Ascending aorta (tissue), 2 donors: ENCODE measurements around the gene SNX24. TPM values are rescaled to one million over a fixed set of nuclear protein-coding genes. Genes with fewer than 3 reads are reported as not detected.

ENCODE experiments used
- DNase-seq, 2 donors: peaks; one replicate each; pipeline ENCODE4 v3.0.0-alpha.2; 2019; ENCODE audit warnings: low spot score in 2 of 2
- H3K27ac ChIP-seq, 2 donors: fragments of 200-600 bp; sonication (generic); one replicate each; pipeline ENCODE4 v1.5.1; 2016 to 2017; ENCODE audit warnings: mild to moderate bottlenecking in 1 of 2
- H3K27me3 ChIP-seq: fragments of 200-600 bp; sonication (generic); one replicate; pipeline ENCODE4 v1.5.1; 2017
- H3K36me3 ChIP-seq, 2 donors: fragments of 200-600 bp; sonication (generic); one replicate each; pipeline ENCODE4 v1.5.1; 2016
- H3K4me1 ChIP-seq, 2 donors: fragments of 200-600 bp; sonication (generic); one replicate each; pipeline ENCODE4 v1.5.1; 2016 to 2017; ENCODE audit warnings: mild to moderate bottlenecking in 1 of 2
- H3K4me3 ChIP-seq, 2 donors: fragments of 200-600 bp; sonication (generic); one replicate each; pipeline ENCODE4 v1.5.1; 2016 to 2017; ENCODE audit warnings: mild to moderate bottlenecking in 1 of 2
- H3K9me3 ChIP-seq, 2 donors: fragments of 200-600 bp; sonication (generic); one replicate each; pipeline ENCODE4 v1.5.1; 2016
- CTCF ChIP-seq, 3 experiments: fragments of 200-600 bp in 2 of 3; fragments of 450-650 bp in 1 of 3; sonication (generic) in 2 of 3; IDR thresholded peaks; one replicate each; pipeline ENCODE4 v1.5.1; 2016 to 2019; ENCODE audit warnings: antibody characterized with exemption in 3 of 3, mild to moderate bottlenecking in 1 of 3, moderate library complexity in 1 of 3
- intact Hi-C: fragments of 100-400 bp; cut with DNase I; formaldehyde crosslinking; loops from one replicate; pipeline ENCODE4 v1.15.1; 2023
- total RNA-seq: library from RNA; depleted of rRNA; stranded (reverse); fragments of >200 nt; gene quantifications from one replicate; pipeline ENCODE4 v1.1.0, GENCODE V29; 2016

SNX24 gene
- total RNA-seq, 1 donor from 2014 or later, result 21.1 TPM

DNA sequence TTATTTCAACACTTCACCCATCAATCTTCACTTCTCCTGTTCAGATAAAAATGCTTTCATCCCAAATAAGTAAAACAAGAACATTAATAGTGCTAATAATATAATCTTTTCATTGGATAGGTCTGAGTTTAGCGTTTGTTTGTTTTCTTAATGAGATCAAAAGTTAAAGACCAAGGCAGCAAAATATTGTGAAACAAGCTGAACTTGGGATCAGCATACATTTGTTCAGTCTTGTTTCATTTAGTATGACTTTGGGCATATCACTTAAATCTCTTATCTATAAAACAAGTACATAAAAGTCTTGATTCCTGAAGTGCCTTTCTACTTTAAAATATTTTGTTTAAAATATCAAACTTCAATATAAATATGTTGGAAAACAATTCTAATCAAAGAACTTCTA, 13.4 kb upstream of the SNX24 start:
- intact Hi-C loops, result no loop called here
- Histone ChIP-seq H3K36me3 (peaks cover 9 to 24% of the 10 kb centered on the region in 2 donors), H3K4me1 (no peaks in the 10 kb centered on the region), H3K9me3 (no peaks in the 10 kb centered on the region), H3K4me3 (no peak overlapping the region), H3K27me3 (no peaks in the 10 kb centered on the region), H3K27ac (no peak overlapping the region)
- TF ChIP-seq CTCF (IDR thresholded peaks at IDR 0.05), result no peak
- no peak for DNase-seq

GRCh38 chr5:122835681-122836080, 9.7 kb upstream of the SNX24 start:
- intact Hi-C loops, result no loop called here
- H3K4me1 ChIP-seq, result no peaks in the 10 kb centered on the region
- no peak overlapping the region for H3K27ac ChIP-seq
- no peak for DNase-seq
- H3K9me3 ChIP-seq, result no peaks in the 10 kb centered on the region
- H3K36me3 ChIP-seq, result no peaks in the 10 kb centered on the region
- H3K27me3 ChIP-seq, result no peaks in the 10 kb centered on the region
- no peak for TF ChIP-seq CTCF (IDR thresholded peaks at IDR 0.05)
- no peak overlapping the region for H3K4me3 ChIP-seq

DNA sequence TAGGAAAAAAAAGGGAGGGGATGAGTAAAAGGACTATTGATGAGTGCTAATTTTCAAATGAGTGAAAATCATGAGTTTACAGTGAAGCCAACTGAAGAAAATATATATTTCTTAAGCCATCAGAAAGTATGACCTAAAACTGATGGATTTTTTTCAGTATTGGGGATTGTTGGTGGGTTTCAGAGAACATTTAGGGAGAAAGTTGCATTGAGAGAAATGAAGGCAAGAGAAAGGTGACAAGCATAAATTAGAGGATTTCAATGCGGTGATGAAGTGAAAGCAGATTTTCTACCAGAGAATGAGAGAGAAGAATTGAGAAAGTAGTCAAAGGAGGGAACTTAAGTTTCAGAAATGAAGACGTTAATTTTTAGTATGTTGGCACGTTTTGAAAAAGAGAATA, 8.5 kb upstream of the SNX24 start:
- no peaks in the 10 kb centered on the region for H3K9me3 ChIP-seq
- no peak overlapping the region for H3K27ac ChIP-seq
- no peaks in the 10 kb centered on the region for H3K36me3 ChIP-seq
- no peak for DNase-seq
- H3K4me3 ChIP-seq, result no peak overlapping the region
- no peaks in the 10 kb centered on the region for H3K27me3 ChIP-seq
- H3K4me1 ChIP-seq, result no peaks in the 10 kb centered on the region
- intact Hi-C loops, result no loop called here
- TF ChIP-seq CTCF (IDR thresholded peaks at IDR 0.05), result no peak

DNA sequence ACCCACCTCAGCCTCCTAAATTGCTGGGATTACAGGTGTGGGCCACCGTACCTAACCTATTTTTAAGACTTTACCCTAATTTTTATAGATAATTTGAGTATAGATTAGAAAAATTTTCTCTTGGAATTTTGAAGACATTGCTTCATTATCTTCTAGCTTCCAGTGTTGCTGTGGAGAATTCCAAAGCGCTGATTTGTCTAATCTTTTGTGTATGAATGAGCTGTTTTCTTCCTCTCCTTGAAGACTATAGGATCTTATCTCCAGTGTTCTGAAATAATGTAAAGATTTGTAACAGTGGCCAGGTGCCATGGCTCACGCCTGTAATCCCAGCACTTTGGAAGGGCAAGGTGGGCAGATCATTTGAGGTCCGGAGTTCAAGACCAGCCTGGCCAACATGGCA, 5.7 kb upstream of the SNX24 start:
- Histone ChIP-seq H3K27ac (no peak overlapping the region), H3K9me3 (no peaks in the 10 kb centered on the region), H3K4me1 (peaks cover 5% of the 10 kb centered on the region in 2 donors), H3K4me3 (no peak overlapping the region), H3K27me3 (no peaks in the 10 kb centered on the region), H3K36me3 (no peaks in the 10 kb centered on the region)
- intact Hi-C loops, result loop anchor here (10.0 kb wide), 1 partner anchor 335 kb away; no protein-coding TSS in a partner anchor
- TF ChIP-seq CTCF (IDR thresholded peaks at IDR 0.05), result no peak
- DNase-seq, result no peak

DNA sequence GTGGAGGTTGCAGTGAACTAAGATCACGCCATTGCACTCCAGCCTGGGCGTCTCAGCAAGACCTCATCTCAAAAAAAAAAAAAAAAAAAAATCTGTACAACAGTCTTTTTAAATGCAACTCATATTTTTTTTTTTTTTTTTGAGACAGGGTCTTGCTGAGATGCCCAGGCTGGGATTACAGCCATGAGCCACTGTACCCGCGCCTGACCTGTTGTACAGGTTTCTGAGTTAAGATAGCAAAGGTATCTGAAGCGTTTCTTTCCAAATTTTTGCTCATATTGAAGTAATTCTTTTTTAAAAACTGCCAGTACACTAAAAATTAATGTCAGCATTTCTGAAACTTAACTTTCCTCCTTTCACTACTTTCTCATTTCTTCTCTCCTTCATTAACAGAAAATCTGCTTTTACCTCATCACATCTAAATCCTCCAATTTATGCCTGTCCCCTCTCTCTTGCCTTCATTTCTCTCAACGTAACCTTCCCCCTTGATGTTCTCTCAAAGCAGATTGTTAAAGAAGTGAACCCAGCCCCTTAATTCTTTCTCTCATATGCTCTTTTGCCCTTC, 3.3 kb upstream of the SNX24 start:
- TF ChIP-seq CTCF (IDR thresholded peaks at IDR 0.05), result no peak
- Histone ChIP-seq H3K4me1 (peaks cover 8 to 11% of the 10 kb centered on the region in 2 donors), H3K27ac (no peak overlapping the region), H3K9me3 (no peaks in the 10 kb centered on the region), H3K27me3 (no peaks in the 10 kb centered on the region), H3K4me3 (no peak overlapping the region), H3K36me3 (no peaks in the 10 kb centered on the region)
- intact Hi-C loops, result loop anchor here (10.0 kb wide), 1 partner anchor 333 kb away; no protein-coding TSS in a partner anchor
- DNase-seq, result no peak
